ENCODE measurements around the gene WSCD2. TPM values are rescaled to one million over a fixed set of nuclear protein-coding genes. Genes with fewer than 3 reads are reported as not detected.

Gene WSCD2
- total RNA-seq, 1 donor from 2014 or later = not detected

- no peak overlapping the region for H3K4me3 ChIP-seq (ENCODE audit: low read depth, low read length)
- TF ChIP-seq, protein P1, sequence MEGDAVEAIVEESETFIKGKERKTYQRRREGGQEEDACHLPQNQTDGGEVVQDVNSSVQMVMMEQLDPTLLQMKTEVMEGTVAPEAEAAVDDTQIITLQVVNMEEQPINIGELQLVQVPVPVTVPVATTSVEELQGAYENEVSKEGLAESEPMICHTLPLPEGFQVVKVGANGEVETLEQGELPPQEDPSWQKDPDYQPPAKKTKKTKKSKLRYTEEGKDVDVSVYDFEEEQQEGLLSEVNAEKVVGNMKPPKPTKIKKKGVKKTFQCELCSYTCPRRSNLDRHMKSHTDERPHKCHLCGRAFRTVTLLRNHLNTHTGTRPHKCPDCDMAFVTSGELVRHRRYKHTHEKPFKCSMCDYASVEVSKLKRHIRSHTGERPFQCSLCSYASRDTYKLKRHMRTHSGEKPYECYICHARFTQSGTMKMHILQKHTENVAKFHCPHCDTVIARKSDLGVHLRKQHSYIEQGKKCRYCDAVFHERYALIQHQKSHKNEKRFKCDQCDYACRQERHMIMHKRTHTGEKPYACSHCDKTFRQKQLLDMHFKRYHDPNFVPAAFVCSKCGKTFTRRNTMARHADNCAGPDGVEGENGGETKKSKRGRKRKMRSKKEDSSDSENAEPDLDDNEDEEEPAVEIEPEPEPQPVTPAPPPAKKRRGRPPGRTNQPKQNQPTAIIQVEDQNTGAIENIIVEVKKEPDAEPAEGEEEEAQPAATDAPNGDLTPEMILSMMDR (conservative IDR thresholded peaks at IDR 0.05; ENCODE audit: low read depth, low read length) = no peak
- no peak for DNase-seq (ENCODE audit: low read depth)
Observed at GRCh38 chr12:108090932-108091678, 38.0 kb upstream of the WSCD2 start.

DNA sequence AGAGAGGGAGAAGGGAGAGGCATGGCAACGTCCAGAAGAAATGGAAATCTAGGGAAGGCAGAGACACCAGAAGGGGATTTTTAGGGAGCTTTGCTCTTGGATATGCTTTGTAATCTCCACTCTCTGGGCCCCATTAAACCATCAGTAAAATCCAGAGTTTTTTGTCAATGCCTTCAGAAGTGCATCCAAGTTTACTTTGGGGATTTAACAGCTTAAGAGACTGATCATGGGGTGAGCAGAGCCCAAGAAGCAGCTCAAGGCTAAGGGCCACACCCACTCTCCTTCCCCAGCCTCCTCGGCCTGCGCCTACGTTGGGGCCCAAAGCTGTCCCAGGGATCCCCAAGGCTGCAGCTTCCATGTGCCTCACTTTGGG is 37.4 kb upstream of the WSCD2 start:
- H3K4me3 ChIP-seq (ENCODE audit: low read depth, low read length) = no peak overlapping the region
- TF ChIP-seq, protein P1 (conservative IDR thresholded peaks at IDR 0.05; ENCODE audit: low read depth, low read length) = no peak
- DNase-seq (ENCODE audit: low read depth) = no peak

- DNase-seq (ENCODE audit: low read depth) = no peak
- TF ChIP-seq, protein P1 (conservative IDR thresholded peaks at IDR 0.05; ENCODE audit: low read depth, low read length) = no peak
- H3K4me3 ChIP-seq (ENCODE audit: low read depth, low read length) = no peak overlapping the region
Observed at GRCh38 chr12:108093209-108093608, 35.9 kb upstream of the WSCD2 start.

- TF ChIP-seq, protein P1 (conservative IDR thresholded peaks at IDR 0.05; ENCODE audit: low read depth, low read length) = no peak
- H3K4me3 ChIP-seq (ENCODE audit: low read depth, low read length) = no peak overlapping the region
- DNase-seq (ENCODE audit: low read depth) = no peak
Observed at GRCh38 chr12:108094056-108094649, 34.9 kb upstream of the WSCD2 start.

DNA sequence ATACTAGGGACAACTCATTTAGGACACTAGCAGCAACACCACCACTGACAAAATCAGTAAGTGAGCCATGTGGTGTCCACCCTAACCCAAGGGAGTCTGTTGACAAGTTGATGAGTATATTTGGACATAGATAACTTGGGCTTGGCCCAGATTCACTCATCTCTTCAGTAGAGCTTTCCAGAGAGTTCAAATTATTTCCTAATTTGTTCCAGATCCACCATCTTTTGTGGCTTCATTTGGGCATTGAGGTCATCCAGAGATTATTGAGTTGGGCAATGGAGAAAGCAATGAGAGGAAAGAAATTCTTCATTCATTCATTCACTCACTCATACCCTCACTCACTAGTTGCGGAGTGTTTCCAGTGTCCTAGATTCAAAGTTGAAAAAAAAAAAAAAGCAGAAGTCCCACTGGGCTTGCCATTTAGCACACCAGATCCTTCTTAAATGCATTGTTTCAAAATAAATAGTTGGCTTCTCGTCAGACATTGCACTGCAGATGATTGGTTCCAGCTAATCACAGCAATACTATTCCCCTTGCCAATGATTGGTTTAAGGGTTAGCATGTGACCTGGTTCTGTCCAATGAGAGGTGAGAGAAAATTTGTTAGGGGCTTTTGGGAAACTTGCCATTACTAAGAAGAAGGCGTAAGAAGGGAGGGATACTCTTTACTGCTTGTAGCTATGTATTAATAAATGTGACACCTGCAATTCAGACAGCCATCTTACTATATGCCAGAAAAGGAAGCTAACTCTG is 31.8 kb upstream of the WSCD2 start:
- no peak for DNase-seq (ENCODE audit: low read depth)
- TF ChIP-seq, protein P1 (conservative IDR thresholded peaks at IDR 0.05; ENCODE audit: low read depth, low read length) = no peak

GRCh38 chr12:108098374-108098773 is 30.7 kb upstream of the WSCD2 start:
- DNase-seq (ENCODE audit: low read depth) = no peak
- TF ChIP-seq, protein P1 (conservative IDR thresholded peaks at IDR 0.05; ENCODE audit: low read depth, low read length) = no peak
- H3K4me3 ChIP-seq (ENCODE audit: low read depth, low read length) = no peak overlapping the region

More for the DNA sequence above, 31.8 kb upstream of the WSCD2 start:
- no peak overlapping the region for H3K4me3 ChIP-seq (ENCODE audit: low read depth, low read length)

Measured in epithelial cell of proximal tubule (primary cell).